ENCODE results near the gene STXBP2. TPM values are rescaled to one million over a fixed set of nuclear protein-coding genes. Genes with fewer than 3 reads are reported as not detected.
A peak's percentile ranks its signal among the peaks of the same experiment; 100 is the strongest.

The STXBP2 gene
- total RNA-seq, 1 experiment from 2014 or later = 141 TPM

- Histone ChIP-seq H4K20me1 (ENCODE audit: insufficient read depth) (no peaks in the 10 kb centered on the region), H3K36me3 (ENCODE audit: control insufficient read depth in 1 of 2, insufficient read depth in 2 of 2, low read length in 2 of 2) (peaks cover 0 to 8% of the 10 kb centered on the region in 2 experiments; a peak in 2 of 4 replicates), H3K9ac (ENCODE audit: low read length) (no peak overlapping the region), H3K79me2 (ENCODE audit: insufficient read depth, low read length) (no peaks in the 10 kb centered on the region), H3K4me1 (ENCODE audit: control insufficient read depth in 1 of 2, insufficient read depth in 2 of 2, low read length in 2 of 2) (peaks cover 0 to 6% of the 10 kb centered on the region in 2 experiments; a peak in 1 of 4 replicates), H3K4me3 (replicated peaks in 1 of 2; ENCODE audit: low read depth in 1 of 2, low read length in 2 of 2) (no peak overlapping the region), H3K4me2 (ENCODE audit: low read length) (no peak overlapping the region), H3K27me3 (ENCODE audit: insufficient read depth, low read length) (no peaks in the 10 kb centered on the region), H3K9me3 (ENCODE audit: control insufficient read depth in 1 of 2, insufficient read depth in 1 of 2, low read depth in 1 of 2, low read length in 2 of 2) (no peaks in the 10 kb centered on the region), H3K27ac (ENCODE audit: low read depth, low read length) (no peak overlapping the region), H2AFZ (ENCODE audit: low read depth, low read length, poor library complexity, severe bottlenecking) (no peak overlapping the region), H3K9me2 (ENCODE audit: insufficient read depth) (no peaks in the 10 kb centered on the region)
- RAD21 ChIA-PET (ENCODE audit: low non-redundant PET in 1 of 2, low total read pairs in 2 of 2, uncharacterized antibody in 2 of 2, unreplicated experiment in 2 of 2) = no interaction called here
- no peak for DNase-seq (ENCODE audit: low read depth, low spot score)
- no TSS peak for BruUV-seq (replicated peaks)
- no peak for ATAC-seq
- TF ChIP-seq POLR2A (IDR thresholded peaks at IDR 0.05; ENCODE audit: borderline replicate concordance, extremely low read depth, insufficient read depth, insufficient read length) = no peak
- TF ChIP-seq EZH2phosphoT487 (IDR thresholded peaks at IDR 0.05; ENCODE audit: borderline replicate concordance) = no peak
- TF ChIP-seq CBX3 (IDR thresholded peaks at IDR 0.05; ENCODE audit: low read depth) = no peak
- TF ChIP-seq TCF7L2 (IDR thresholded peaks at IDR 0.05; ENCODE audit: borderline replicate concordance, extremely low read depth, insufficient read depth, insufficient read length) = no peak
- no peak for TF ChIP-seq CEBPB (IDR thresholded peaks at IDR 0.05; ENCODE audit: low read depth)
- no peak for TF ChIP-seq POLR2AphosphoS5 (IDR thresholded peaks at IDR 0.05; ENCODE audit: low read depth, low read length)
- intact Hi-C loops (cut with micrococcal nuclease) = no loop called here
- POLR2A ChIA-PET = no interaction called here
- CTCF ChIA-PET = interaction anchor here (0.9 kb wide), 1 partner anchor 12 kb away, joined by 3 read pairs; no protein-coding TSS in a partner anchor
Observed at GRCh38 chr19:7617172-7617571, 19.7 kb upstream of the STXBP2 start.

- Histone ChIP-seq H3K4me1 (ENCODE audit: control insufficient read depth in 1 of 2, insufficient read depth in 2 of 2, low read length in 2 of 2) (peaks cover 0 to 6% of the 10 kb centered on the region in 2 experiments; a peak in 1 of 4 replicates), H3K4me3 (replicated peaks in 1 of 2; ENCODE audit: low read depth in 1 of 2, low read length in 2 of 2) (no peak overlapping the region), H4K20me1 (ENCODE audit: insufficient read depth) (no peaks in the 10 kb centered on the region), H3K9ac (ENCODE audit: low read length) (no peak overlapping the region), H3K36me3 (ENCODE audit: control insufficient read depth in 1 of 2, insufficient read depth in 2 of 2, low read length in 2 of 2) (peaks cover under 1 to 10% of the 10 kb centered on the region in 2 experiments; a peak in 3 of 4 replicates), H3K4me2 (ENCODE audit: low read length) (no peak overlapping the region), H3K9me3 (ENCODE audit: control insufficient read depth in 1 of 2, insufficient read depth in 1 of 2, low read depth in 1 of 2, low read length in 2 of 2) (no peaks in the 10 kb centered on the region), H3K79me2 (ENCODE audit: insufficient read depth, low read length) (no peaks in the 10 kb centered on the region), H3K27ac (ENCODE audit: low read depth, low read length) (no peak overlapping the region), H3K9me2 (ENCODE audit: insufficient read depth) (no peaks in the 10 kb centered on the region), H2AFZ (ENCODE audit: low read depth, low read length, poor library complexity, severe bottlenecking) (no peak overlapping the region), H3K27me3 (ENCODE audit: insufficient read depth, low read length) (no peaks in the 10 kb centered on the region)
- POLR2A ChIA-PET = no interaction called here
- TF ChIP-seq REST (IDR thresholded peaks at IDR 0.05; ENCODE audit: low read depth) (no peak), ZFX (IDR thresholded peaks at IDR 0.05) (no peak), EGR1 (IDR thresholded peaks at IDR 0.05; ENCODE audit: low read depth) (no peak)
- RAD21 ChIA-PET (ENCODE audit: low non-redundant PET in 1 of 2, low total read pairs in 2 of 2, uncharacterized antibody in 2 of 2, unreplicated experiment in 2 of 2) = no interaction called here
- DNase-seq (ENCODE audit: low read depth, low spot score) = no peak
- intact Hi-C loops (cut with micrococcal nuclease) = no loop called here
- BruUV-seq (replicated peaks) = TSS peak; percentile 71
- no peak for ATAC-seq
- CTCF ChIA-PET = interaction anchor here (0.9 kb wide), 1 partner anchor 12 kb away, joined by 3 read pairs; no protein-coding TSS in a partner anchor
Observed at GRCh38 chr19:7617735-7618134, 19.2 kb upstream of the STXBP2 start.
